HK-2 (cell line): ENCODE measurements around the gene B3GAT1.

Experiments
- DNase-seq: peaks from one replicate; pipeline ENCODE4 v3.0.0-alpha.2; 2018; ENCODE audit not compliant: unreplicated experiment

The B3GAT1 gene

DNA sequence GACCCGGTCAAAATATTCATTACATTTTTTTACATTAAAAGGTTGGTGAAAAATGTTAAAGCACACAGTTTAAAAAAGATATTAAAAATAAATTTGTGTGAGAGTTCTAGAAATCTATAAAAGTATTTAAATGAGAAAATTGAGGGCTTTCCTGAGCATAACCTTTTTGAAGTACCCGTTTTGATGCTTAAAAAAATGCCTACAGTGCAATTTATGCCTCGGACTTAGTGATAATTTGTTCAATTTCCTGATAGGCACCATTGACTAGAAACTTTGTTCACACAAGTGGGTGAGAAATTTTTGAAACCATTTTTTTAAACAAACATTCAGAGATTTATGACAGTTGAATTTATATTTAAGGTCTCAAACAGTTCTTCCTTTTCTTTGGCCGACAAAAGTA, 29.7 kb upstream of the B3GAT1 start:
- DNase-seq: no peak

DNA sequence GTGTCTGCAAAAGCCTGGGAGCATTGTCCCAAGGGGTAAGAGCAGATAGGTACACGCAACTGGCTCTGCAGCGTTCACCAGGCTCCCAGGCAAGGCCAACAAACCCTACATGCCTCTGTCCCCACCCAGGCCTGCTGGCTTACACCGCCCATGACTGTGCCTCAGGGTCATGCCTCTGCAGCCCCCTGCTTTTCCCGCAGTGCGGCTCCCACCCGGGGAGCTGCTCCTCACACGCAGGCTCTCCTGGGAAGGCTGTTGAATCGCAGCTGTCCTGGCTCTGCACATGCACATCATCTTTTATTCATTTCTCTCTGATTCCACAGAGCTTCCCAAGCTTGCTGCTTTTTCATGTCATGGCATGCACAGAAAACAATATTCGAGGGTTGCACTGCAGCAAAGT, 29.2 kb upstream of the B3GAT1 start:
- no peak for DNase-seq

DNA sequence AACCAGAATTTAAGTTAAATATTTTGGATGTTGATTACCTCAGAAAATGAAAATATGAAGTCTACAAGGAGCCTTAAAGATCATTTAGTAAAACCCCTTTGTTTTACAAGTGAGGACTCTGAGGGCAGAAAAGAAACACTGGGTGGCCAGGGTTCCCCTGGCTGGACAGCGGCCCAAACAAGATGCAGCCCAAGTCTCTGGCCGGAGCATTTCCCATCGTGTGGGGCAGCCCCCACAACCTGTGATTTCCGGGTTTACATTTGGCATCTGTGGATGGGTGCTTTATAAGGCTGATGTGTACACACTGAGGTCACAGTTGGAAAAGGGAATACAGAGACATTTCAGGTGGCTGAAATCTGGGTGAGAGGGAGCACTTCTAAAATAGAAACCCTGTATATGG, 28.8 kb upstream of the B3GAT1 start:
- no peak for DNase-seq

DNA sequence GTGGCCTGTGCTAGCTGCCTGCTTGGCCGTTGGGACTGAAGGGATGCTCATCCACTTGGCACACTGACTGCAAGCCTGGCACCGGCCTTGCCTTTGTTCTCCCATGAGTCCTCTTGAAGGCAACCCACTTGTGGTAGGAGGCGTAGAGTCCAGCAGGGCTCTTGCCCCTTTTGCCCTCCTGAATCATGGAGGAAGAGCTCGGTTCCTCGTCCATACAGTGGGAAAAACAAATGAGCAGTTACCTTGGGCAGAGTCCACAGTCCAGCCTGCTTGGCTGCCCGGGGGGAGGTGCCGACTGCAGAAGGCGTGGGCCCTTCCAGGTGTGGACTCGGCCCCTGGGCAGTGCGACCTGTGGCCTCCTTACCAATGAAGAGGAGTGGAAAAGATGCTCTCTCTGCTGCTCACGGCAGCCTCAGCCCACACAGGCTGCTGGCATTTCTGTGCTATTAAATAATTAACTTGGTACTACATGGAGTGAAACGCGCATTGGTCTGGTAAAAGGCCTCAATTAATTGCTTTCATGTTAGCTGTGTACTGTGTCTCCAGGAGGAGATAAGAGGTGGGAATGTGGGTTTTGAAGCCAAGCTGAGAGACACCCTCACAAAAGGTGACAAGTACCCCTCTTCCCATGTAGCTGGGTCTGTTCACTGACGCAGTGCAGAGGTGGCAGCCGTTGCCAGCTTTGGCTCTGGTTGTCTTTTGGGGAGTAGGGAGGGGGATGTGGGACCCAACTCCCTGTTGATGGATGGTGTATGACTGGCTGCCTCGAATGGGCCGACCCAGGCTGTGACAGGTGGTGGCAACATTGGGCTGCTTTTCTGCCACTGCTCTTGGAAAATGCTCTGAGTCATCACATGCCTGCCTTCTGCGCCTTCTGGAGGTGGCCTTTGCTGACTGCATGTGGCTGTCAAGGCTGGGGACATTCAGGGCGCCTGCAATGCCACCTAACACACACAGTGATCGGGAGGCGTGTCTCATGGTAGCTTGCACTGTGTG, 26.8 kb upstream of the B3GAT1 start:
- peak; percentile 24 for DNase-seq

DNA sequence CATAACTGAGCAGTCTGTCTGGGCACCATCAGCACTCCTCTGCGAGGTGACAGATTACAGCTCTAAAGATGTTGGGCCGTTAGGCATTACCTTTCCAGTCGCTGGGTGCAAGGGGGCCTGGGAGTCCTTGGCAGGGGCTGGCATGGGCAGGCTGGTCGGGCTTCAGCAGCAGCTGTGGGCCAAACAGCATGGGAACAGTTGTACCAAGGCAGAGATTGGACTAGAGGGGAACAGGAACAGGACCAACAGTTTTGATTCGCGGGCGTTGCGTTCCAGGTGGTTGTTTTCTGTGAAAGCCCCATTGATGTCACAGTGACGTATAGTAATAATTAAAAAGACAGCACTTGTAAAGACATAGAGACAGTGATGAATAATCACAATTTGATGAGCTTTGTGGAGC, 25.8 kb upstream of the B3GAT1 start:
- DNase-seq: no peak

DNA sequence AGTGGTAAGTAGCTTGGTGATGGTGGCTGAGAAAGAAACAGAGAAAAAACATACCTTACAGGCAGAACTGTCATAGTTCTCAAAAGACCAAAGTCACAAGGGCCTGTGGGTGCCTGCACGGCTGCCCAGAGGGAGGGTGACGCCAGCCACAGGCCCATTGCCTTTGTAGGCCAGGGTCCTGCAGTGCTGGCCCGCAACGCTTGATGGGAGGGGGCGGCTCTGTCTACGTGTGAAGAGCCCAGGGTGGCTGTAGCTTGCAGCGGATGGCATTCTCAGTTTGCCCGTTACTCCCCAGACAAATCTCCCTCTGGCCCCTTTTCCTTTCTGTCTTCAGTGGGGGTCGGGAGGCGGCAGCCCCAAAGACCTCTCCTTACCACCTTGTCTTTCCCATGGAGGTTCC, 24.7 kb upstream of the B3GAT1 start:
- no peak for DNase-seq

DNA sequence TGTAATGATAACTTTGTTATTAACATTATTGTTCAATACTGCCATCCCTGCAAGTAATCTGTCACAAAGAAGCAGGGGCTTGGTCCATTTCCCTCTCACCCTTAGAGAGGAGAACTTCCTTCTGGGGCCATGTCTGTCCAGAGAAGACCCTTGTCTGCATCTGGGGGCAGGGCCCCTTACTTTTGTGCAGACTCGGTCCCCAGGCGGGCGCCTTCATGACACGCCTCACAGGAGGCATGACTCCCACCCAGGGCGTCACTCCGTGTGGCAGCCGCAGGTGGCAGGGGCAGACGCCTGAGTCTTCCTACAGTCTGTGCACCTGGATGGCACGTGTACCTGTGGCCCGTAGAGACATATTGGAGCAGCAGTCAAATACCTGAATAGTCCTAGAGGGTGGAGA, 21.8 kb upstream of the B3GAT1 start:
- no peak for DNase-seq

DNA sequence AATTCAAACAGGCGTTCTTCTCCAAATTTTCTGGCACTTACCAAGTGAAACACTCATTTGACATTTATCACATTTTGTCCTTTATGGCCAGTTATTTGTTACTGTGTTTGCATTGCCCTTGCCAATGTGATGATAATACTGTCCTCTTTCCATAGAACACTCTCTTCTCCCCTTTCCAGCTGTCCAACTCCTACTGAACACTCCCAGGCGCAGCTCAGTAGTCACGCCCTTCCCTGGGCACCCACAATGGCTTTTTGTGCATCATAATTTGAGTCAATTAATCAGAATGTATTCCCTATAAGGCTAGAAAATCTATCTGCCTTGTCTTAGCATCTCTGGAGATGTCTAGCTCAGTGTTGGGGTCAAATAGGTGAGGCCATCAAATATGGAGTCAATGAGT, 21.2 kb upstream of the B3GAT1 start:
- DNase-seq: no peak

DNA sequence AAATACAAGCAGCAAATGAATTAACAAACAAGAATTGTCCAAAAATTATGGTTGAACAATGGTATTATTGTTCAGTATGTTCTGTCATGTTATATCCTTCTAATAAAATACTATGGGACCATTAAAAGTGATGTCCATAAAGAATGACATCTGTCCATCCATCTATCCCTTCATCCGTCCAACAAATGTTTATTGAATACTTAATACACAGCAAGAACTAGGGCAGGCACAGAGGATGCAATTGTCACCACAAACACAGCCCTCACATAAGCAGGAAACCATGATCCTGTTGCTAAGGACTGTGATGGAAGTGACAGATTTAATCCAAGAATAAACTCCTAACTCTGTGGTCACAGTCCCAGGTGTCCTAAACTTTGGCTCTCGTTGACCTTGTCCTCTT, 20.7 kb upstream of the B3GAT1 start:
- DNase-seq: no peak

DNA sequence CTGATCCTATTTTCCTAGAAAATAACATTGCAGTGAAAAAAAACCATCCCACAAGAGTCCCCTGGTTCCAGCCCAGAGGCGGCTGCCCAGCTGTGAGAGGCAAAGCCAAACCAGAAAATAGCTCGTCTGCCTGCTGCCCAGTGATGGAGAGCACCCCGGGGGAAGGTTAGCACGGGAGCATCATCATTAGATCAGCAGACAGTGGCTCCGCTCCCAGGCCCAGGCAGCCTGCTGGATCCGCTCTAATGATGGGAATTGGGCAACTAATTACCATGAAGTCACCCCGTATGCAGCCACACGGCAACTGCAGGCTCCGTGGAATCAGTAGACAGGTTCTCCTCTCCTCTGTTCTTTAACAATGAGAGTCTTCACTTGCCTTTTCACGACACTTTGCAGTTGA, 17.1 kb upstream of the B3GAT1 start:
- DNase-seq: no peak

DNA sequence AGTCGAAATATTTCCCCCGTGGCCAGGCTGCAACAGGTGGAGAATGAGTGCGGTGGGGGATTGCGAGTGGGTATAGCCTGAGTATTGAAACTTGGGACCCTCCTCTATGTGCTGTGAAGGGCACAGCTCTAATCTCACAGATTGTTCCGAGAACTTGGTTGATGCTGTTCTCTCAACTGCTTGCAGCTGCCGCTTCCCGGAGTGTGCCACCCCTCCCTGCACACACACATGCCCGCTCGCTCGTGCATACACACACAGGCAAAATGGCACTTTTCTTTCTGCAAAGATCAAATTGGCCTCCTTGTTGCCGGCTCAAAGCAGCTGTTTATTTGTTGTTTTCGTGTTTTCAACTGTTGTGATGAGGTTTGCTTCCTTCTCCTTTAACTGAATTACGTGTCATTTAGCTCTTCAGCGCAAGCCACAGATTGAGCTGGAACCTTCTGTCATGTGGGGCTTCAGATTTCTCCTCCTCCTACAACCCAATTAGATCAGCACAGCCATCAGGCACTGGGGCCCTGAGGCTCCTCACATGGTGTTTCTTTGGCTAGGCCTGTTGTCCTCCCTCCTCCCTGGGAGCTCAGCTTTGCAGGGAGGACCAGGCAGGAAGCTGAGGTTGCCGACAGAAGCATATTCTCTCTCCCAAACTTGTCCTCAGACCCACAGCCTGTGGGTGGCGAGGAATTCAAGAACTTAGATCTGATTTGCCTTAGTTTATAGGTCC, 13.9 kb upstream of the B3GAT1 start:
- DNase-seq: no peak

DNA sequence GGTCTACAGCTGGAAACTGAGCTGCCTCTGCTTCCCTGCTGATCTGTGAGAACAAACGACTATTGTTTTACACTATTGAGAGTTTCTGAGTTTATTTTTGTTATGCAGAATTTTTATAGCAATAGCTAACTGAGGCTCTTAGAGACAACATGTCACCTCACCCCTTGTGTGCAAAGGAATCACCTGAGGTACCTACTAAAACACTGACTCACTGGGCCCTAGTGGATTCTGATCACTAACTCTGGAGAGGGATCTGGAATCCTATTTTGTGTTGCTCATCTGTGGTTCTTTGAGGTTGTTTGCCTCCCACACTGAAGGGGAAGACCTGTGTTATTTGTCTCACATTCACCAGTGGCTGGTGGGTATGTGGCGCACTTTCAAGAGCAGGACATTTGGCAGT, 13.4 kb upstream of the B3GAT1 start:
- no peak for DNase-seq

DNA sequence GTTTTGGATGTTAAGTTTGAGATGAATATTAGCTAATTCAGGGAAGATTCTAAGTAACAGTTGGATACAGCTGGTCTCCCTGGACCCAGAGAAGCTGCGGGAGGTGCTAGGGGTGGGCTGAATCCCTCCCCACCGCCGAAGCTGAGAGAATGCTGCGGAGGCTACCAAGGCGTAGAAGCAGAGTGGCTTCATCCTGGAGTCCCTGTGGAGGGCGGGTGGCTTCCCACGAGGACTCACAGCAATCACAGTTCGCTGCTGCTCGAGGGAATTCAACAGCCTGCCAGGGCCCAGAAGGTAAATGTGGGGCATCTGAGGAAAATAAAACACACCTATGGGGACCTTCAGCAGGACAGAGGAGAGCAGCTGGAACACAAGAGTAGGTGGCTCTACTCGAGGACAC, 11.1 kb upstream of the B3GAT1 start:
- no peak for DNase-seq

DNA sequence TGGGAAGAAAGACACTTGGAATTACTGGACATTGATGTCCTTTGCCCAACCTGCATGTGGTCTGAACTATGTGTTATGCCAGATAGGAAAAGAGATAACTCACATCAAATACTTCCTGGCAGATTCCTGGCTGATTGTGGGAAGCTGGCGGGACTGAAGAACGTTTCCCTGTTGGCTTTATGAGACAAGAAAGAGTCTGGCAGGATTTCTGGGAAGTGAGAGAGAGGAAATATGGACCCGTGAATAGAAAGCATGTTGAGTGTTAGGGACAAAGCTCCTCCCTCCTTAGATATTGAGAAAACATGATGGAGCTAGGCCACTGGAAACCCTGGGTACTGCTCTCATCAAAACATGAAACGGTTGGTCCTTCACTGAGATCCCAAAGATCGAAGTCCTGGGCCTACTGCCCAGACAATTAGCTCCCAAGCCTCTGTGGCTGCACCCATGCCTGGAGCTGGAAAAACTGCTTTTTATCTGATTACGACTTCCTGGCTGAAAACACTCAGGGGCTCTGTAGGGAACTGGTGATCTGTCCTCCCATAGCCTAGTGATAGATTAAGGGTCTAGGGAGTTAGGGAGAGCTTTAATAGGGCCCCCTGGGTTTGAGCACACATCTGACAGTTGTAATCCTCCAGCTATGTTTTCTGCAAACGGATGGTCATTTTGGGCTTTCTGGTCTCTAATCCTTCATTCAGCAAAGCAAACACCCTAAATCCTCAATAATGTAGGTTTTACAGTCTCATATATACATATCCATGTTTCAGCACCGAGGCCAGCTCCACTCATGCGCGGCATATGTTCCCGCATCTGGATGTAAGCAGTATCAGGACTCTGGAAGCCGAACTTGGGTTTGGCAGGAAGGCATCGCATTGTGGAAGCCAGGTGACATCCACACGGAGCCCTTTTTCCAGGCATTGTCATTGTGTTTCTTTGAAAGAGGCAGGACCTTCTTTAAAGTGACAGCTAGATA, 6.1 kb upstream of the B3GAT1 start:
- DNase-seq: no peak

DNA sequence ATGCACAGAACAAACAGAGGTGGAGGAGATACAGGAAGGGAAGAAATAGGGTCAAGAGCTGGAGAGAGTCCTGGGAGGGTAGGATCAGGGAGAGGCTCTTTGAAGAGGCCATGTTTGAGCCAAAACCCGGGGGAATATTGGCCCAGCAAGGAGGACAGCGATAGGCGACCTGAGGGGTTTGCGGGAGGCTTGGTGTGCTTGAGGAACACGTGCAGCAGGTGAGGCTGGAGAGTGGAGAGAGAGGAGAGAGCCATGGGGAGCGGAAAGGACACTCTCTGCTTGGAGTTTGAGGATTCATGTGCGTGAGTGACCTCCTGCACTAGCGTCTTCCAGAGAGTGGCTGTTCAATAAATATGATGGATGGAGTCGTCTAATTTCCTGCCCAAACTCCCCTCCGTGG, 4.7 kb upstream of the B3GAT1 start:
- DNase-seq: no peak

DNA sequence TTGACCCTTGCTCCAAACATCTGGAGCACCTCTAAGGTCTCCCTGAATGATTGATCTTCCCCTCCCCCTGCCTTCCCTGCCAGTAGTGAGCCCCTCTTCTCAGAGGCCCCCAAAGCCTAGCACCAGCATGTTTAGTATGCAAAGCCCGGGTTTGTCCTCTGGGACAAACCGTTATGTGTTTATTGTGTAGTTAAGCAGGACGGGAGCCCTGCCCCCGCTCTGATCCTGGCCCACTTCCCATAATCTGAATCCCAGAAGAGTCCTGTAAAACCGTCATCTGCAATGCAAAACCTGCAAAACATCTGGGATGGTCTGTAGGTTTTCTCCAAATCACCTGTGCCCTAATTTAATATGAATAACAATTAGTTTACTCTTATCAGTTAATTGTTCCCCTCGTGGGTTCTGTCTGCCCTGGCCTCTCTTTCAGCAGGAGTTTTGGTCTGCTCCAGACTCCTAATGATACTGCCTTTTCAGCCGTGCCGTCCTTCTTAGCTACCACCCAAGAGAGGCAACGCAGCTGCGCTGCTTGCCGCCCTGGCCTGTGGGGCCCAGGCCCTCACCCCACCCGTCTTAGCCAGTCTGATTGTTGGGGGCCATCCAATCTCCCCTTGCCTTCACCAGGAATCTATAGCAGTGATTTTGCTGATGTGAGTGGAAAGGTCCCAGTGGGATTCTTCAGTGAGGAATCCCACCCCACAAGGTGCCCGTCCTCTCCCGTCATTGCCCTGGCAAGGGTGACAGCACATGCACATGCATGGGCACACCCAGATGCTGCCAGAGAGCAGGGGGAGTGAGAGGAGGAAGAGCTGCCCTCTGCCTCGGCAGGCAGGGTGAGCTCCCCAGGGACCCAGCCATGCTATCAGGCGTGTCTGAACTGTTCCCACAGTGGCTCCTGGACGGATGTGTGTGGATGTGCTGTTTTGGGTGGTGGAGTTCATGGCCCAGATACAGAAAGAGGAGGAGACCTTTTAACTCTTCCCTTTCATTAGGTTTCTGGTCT, 3.0 kb upstream of the B3GAT1 start:
- DNase-seq: no peak

DNA sequence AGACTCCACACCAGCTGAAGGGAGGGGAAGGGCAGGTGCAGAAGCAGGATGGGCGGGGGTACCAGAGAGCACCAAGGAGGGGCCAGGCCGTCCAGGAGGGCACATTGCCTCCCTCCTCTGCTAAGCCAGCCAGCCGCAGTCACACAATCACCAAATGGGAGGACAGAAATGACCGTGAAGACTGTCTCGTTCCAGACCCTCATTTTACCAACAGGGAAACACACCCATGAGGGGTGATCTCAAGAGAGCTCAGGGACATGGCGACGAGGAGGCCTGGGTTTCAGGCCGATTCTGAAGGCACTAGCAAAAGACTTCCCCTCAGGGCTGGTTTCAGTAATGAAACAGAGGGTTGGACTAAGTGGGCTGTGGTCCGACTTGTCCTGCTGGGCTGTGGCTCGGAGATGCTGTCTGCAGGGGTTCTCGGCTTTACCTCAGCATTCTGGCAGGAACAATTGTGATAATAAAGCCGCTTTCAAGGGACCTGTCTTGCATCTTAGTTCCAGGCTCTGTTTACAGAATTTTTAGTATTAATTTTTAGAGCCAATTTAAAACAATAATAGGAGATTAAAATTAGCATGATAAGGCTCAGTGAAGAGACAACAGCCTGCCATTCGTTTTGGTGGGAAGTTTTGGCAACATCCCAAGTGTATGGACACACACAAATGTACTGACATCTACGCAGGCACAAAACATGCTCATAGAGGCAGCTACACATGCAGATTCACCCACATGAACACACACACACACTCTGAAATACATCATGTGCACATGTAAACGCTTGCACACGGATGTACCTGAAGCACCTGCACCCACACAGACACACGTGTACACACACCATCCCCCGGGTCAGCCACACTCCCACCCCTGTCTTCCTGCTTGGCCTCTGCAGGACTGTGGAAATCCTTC, 2.0 kb upstream of the B3GAT1 start:
- no peak for DNase-seq

DNA sequence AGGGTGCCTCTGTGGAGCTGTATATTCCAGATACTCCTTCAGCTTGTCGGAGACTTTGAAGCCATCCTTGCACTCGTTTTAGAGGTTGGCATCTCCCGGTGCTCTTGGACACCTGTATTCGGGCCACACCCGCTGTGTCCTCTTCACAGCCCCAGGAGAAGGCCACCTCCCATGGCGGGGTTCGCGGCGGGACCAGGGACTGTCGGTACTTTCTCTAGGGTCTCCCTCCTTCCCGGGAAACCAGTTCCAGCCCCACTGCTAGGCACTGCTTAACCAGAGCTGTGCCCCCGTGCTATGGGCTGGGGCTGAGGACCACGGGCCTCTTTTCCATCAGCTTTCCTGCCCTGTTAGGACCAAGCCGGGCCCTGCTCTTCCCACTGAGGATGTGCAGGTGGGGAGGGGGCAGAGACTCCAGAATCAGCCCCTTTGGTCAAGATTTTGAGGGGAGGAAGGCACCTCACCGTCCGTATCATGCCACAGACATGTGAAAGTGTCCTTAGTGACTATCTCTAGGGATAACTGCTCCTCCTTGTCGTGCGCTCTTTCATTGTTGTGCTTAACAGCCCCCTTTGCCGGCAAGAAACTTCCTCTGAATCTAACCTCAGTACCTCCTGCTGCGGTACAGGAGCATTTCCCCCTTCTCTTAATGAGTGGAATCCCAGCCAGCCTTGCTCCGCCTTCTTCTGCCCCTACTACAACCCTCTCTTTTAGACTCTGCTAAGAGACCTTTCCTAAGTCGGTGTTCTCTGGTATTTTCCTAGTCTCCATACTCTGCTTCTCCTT, 1.2 kb upstream of the B3GAT1 start:
- DNase-seq: no peak

DNA sequence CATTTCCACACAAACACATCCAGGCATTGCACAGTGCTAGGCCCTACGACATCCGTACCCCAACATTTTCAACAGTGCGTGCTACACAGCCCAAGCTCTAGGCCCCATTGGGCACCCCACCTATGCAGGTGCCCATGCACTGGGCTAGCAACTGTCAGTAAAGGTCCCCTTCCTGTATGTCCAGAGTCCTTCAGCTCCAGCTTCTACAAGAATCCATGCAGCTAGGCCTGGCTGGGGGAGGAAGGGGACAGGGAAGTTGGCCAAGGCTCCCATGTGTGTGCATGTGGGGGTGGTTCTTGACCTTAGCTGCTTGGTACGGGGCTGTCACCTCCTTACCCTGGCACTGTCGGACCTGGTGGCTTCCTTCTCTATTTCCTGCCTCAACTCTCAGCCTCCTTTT, 1.3 kb downstream of the B3GAT1 start:
- DNase-seq: no peak
